K562 (cell line): ENCODE data around the gene DUS3L. TPM values are rescaled to one million over a fixed set of nuclear protein-coding genes. Genes with fewer than 3 reads are reported as not detected.

ENCODE experiments used
- ATAC-seq: fragments of 200-7000 bp; cut with Tn5 transposase; 3 replicates; pipeline ENCODE4 v1.9.1; 2020; ENCODE audit warnings: moderate library complexity
- BruUV-seq: library from RNA; stranded (reverse); fragments of 400-500 nt; replicated peaks from 2 replicates; lab custom pipeline; 2021; lab: Mats Ljungman, UMichigan
- CTCF ChIA-PET: fragments of 300-600 bp; formaldehyde crosslinking; extraction: SDS; loops from one replicate; lab custom pipeline; 2021; ENCODE audit warnings: low intra/inter-chr PET ratio; lab: Yijun Ruan, JAX
- POLR2A ChIA-PET: fragments of 300-600, 350-650 bp; sonication (Branson Sonifier 250); formaldehyde crosslinking; extraction: SDS; loops from one replicate; lab custom pipeline; 2021; ENCODE audit warnings: antibody characterized with exemption, inconsistent platforms; lab: Yijun Ruan, JAX
- DNase-seq, 4 experiments: peaks; one replicate each; pipeline versions ENCODE4 v3.0.0 to v3.0.0-alpha.2; 2011 to 2018; ENCODE audit warnings: low spot score in 3 of 4, mixed read lengths in 3 of 4; ENCODE audit errors: extremely low read depth in 1 of 4
- FAIRE-seq: peaks from 2 replicates; lab custom pipeline; 2011; peaks lifted over from hg19 to GRCh38; lab: Jason Lieb, UNC
- H2AFZ ChIP-seq: 2 replicates; pipeline ENCODE4 v1.6.0; 2011; ENCODE audit warnings: low read depth, low read length, control low read depth, inconsistent platforms
- H3K27ac ChIP-seq: fragments of 200-600 bp; 3 replicates; pipeline ENCODE4 v1.8.0; 2011; ENCODE audit warnings: low read depth, mild to moderate bottlenecking, control low read depth, inconsistent platforms, low read length, moderate library complexity, mixed read lengths; ENCODE audit errors: extremely low read depth
- H3K27me3 ChIP-seq, 2 experiments: fragments of 300-600 bp in 1 of 2; 2 replicates in 1 of 2; 3 replicates in 1 of 2; pipeline versions ENCODE4 v1.6.0 to v1.8.0; 2011; ENCODE audit warnings: inconsistent platforms in 2 of 2, low read length in 2 of 2, mild to moderate bottlenecking in 1 of 2, mixed read lengths in 1 of 2, moderate library complexity in 1 of 2; ENCODE audit not compliant: control insufficient read depth in 2 of 2, insufficient read depth in 2 of 2
- H3K36me3 ChIP-seq: fragments of 300-600 bp; 3 replicates; pipeline ENCODE4 v1.8.0; 2011; ENCODE audit warnings: mild to moderate bottlenecking, low read length, inconsistent platforms; ENCODE audit not compliant: control insufficient read depth, insufficient read depth
- H3K4me1 ChIP-seq, 2 experiments: fragments of 200-600 bp in 1 of 2; replicated peaks in 1 of 2; 2 replicates in 1 of 2; 3 replicates in 1 of 2; pipeline versions ENCODE4 v1.5.1 to v1.8.0; 2011; ENCODE audit warnings: inconsistent platforms in 2 of 2, low read length in 2 of 2, mild to moderate bottlenecking in 1 of 2, mixed read lengths in 1 of 2, moderate library complexity in 1 of 2; ENCODE audit not compliant: control insufficient read depth in 2 of 2, insufficient read depth in 2 of 2
- H3K4me2 ChIP-seq: 2 replicates; pipeline ENCODE4 v1.6.1; 2011; ENCODE audit warnings: low read length, control low read depth, inconsistent platforms, mixed read lengths; ENCODE audit not compliant: insufficient read depth
- H3K4me3 ChIP-seq: fragments of 200-600 bp; sonication (generic), shearing (Covaris generic); 2 replicates; pipeline ENCODE4 v1.5.1; 2016; ENCODE audit warnings: control low read depth, inconsistent platforms
- H3K79me2 ChIP-seq: fragments of 200-600 bp; 3 replicates; pipeline ENCODE4 v1.8.0; 2011; ENCODE audit warnings: low read length, inconsistent platforms; ENCODE audit not compliant: control insufficient read depth, insufficient read depth
- H3K9ac ChIP-seq, 2 experiments: 2 replicates each; pipeline versions ENCODE4 v1.6.0 to v1.6.1; 2011; ENCODE audit warnings: low read depth in 2 of 2, low read length in 2 of 2, control low read depth in 1 of 2, inconsistent platforms in 1 of 2, mild to moderate bottlenecking in 1 of 2, mixed read lengths in 1 of 2; ENCODE audit not compliant: insufficient read depth in 1 of 2
- H3K9me1 ChIP-seq: one replicate; pipeline ENCODE4 v1.6.0; 2011; ENCODE audit warnings: inconsistent platforms, mild to moderate bottlenecking, low read length, moderate library complexity; ENCODE audit not compliant: control insufficient read depth, insufficient read depth
- H3K9me3 ChIP-seq: replicated peaks from 2 replicates; pipeline ENCODE4 v1.5.1; 2011; ENCODE audit warnings: low read depth, low read length, inconsistent platforms; ENCODE audit not compliant: control insufficient read depth, insufficient read depth
- H4K20me1 ChIP-seq: replicated peaks from 2 replicates; pipeline ENCODE4 v1.6.1; 2011; ENCODE audit warnings: low read length, inconsistent platforms, mixed read lengths; ENCODE audit not compliant: control insufficient read depth, insufficient read depth
- CHD1 ChIP-seq: fragments of 200-600 bp; sonication (generic); IDR thresholded peaks from one replicate; pipeline ENCODE4 v1.6.1; 2012; ENCODE audit warnings: mild to moderate bottlenecking, moderate library complexity, low read length, inconsistent platforms
- EP300 ChIP-seq: IDR thresholded peaks from 2 replicates; pipeline ENCODE4 v1.6.1; 2012; ENCODE audit warnings: low read length, improper control_type of control experiment
- PHB2 ChIP-seq: fragments of 450-650 bp; IDR thresholded peaks from 2 replicates; pipeline ENCODE4 v1.6.1; 2017; ENCODE audit warnings: low read depth
- PHF21A ChIP-seq: fragments of 450-650 bp; IDR thresholded peaks from 2 replicates; pipeline ENCODE4 v1.6.1; 2017; ENCODE audit warnings: low read depth, borderline replicate concordance
- PHF8 ChIP-seq: fragments of 200-600 bp; sonication (generic); IDR thresholded peaks from 2 replicates; pipeline ENCODE4 v1.6.1; 2012; ENCODE audit warnings: mixed run types, mild to moderate bottlenecking, inconsistent platforms, low read length, moderate library complexity, borderline replicate concordance
- RBM22 ChIP-seq: fragments of 200-400 bp; formaldehyde crosslinking; IDR thresholded peaks from 2 replicates; pipeline ENCODE4 v1.6.1; 2018; ENCODE audit warnings: low read length, low read depth; ENCODE audit not compliant: poor library complexity, severe bottlenecking
- ZNF699 ChIP-seq: fragments of 250-450 bp; sonication (Bioruptor Pico); IDR thresholded peaks from 2 replicates; pipeline ENCODE4 v1.8.0; 2021; ENCODE audit warnings: mild to moderate bottlenecking, moderate library complexity; ENCODE audit not compliant: insufficient replicate concordance
- WGBS: fragments of 100-300 bp; shearing (Covaris generic); methylation state at CpG from one replicate; pipeline ENCODE4 v1.1.6; 2016; ENCODE audit warnings: low coverage, mixed read lengths; ENCODE audit not compliant: insufficient coverage; ENCODE audit errors: missing lambda C conversion rate; 5-methylcytosine and 5-hydroxymethylcytosine counted together
- in situ Hi-C: fragments of 300-500 bp; cut with MboI; formaldehyde crosslinking; loops from 4 replicates; pipeline ENCODE4 v1.15.0; 2018; ENCODE audit warnings: inconsistent platforms, mixed read lengths
- intact Hi-C: fragments of 100-400 bp; cut with micrococcal nuclease; formaldehyde crosslinking; loops from 2 replicates; pipeline ENCODE4 v1.14.2; 2022
- polyA plus RNA-seq, 8 experiments: library from polyadenylated mRNA; depleted of rRNA in 4 of 8; stranded (reverse) in 5 of 8; unstranded in 3 of 8; fragments of >200 nt; fragmentation: Nextera tagmentation in 2 of 8; fragmentation: Illumina TruSeq in 1 of 8; extraction: Ambion mirVana in 2 of 8; extraction: Trizol in 1 of 8; gene quantifications; 2 replicates each; pipeline versions ENCODE4 v1.2.1 to v1.2.3, GENCODE V29; 2011 to 2014; ENCODE audit warnings: inconsistent platforms in 1 of 8, missing spikeins in 1 of 8
- total RNA-seq, 7 experiments: library from RNA; depleted of rRNA in 6 of 7; stranded (reverse); fragments of >200 nt in 6 of 7; fragmentation: Illumina TruSeq in 2 of 7; extraction: Trizol in 2 of 7; gene quantifications; 2 replicates each; pipeline versions ENCODE4 v1.2.1 to v1.2.3, GENCODE V29; 2011 to 2021; ENCODE audit warnings: low replicate concordance in 1 of 7
- TF ChIP-seq, protein P1 (sequence below), 2 experiments: fragments of 250-450 bp in 1 of 2; fragments of 450-650 bp in 1 of 2; sonication (Bioruptor Pico) in 1 of 2; IDR thresholded peaks; 2 replicates each; pipeline versions ENCODE4 v1.6.1 to v1.8.0; 2016 to 2021; ENCODE audit warnings: mild to moderate bottlenecking in 2 of 2, moderate library complexity in 2 of 2, missing compliant biosample characterization in 1 of 2, missing genetic modification characterization in 1 of 2

DUS3L gene
- total and polyA plus RNA-seq, 9 of the 15 experiments (the other 6 are each of a cell fraction or from before 2014, with no cell fraction given): 1.7 to 102 (median 77.5) TPM

- in situ Hi-C loops: loop anchor here (5.0 kb wide), 2 partner anchors 88 to 218 kb away; no protein-coding TSS in a partner anchor
- FAIRE-seq (no peak), ATAC-seq (peak; percentile 62), DNase-seq (peak; percentile 72 to 91 (median 86))
- ChIA-PET CTCF (interaction anchor here (0.6 to 4.2 kb wide), 6 partner anchors 18 to 217 kb away, joined by 3 to 48 read pairs (median 12); no protein-coding TSS in a partner anchor), POLR2A (interaction anchor here (0.6 to 1.6 kb wide), 11 partner anchors 9 to 113 kb away, joined by 3 to 8 read pairs (median 3); partner anchors contain the start of genes CATSPERD, DUS3L, LONP1 and NDUFA11)
- no peaks in the 10 kb centered on the region for H3K9me1 ChIP-seq
- WGBS: 0% methylated on average over 20 of the region's 107 CpGs
- H3K9ac ChIP-seq: peak within 1 kb of the TSS; percentile 13 to 83; a peak in 3 of 4 replicates
- peak within 1 kb of the TSS; percentile 81 for H2AFZ ChIP-seq
- intact Hi-C loops: loop anchor here (1.0 to 10.0 kb wide), 4 partner anchors 18 to 218 kb away; no protein-coding TSS in a partner anchor
- peaks cover 25 to 68% of the 10 kb centered on the region in 2 experiments for H3K4me1 ChIP-seq
- H3K4me3 ChIP-seq: peak within 1 kb of the TSS; percentile 33
- no peak within 1 kb of the TSS for H3K27ac ChIP-seq
- no peaks in the 10 kb centered on the region for H3K79me2 ChIP-seq
- BruUV-seq: no TSS peak
- H3K4me2 ChIP-seq: peak within 1 kb of the TSS; percentile 45
- H3K9me3 ChIP-seq: no peaks in the 10 kb centered on the region
- no peaks in the 10 kb centered on the region for H3K27me3 ChIP-seq
- no peaks in the 10 kb centered on the region for H4K20me1 ChIP-seq
- no peaks in the 10 kb centered on the region for H3K36me3 ChIP-seq
- TF ChIP-seq PHF8 (peak; percentile 35; the same call in 1 of the 2 replicates), ZNF699 (CRISPR knock-in tag) (no peak), EP300 (no peak), RBM22 (no peak), CHD1 (no peak), PHF21A (no peak), PHB2 (no peak)
- TF ChIP-seq, protein P1, sequence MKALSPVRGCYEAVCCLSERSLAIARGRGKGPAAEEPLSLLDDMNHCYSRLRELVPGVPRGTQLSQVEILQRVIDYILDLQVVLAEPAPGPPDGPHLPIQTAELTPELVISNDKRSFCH (CRISPR knock-in tag; IDR thresholded peaks at IDR 0.05): no peak
- TF ChIP-seq, protein P1 (tag; IDR thresholded peaks at IDR 0.05): no peak
Observed at GRCh38 chr19:5804516-5805461, 13.8 kb upstream of the DUS3L start, which contains the start of gene NRTN. Gene NRTN (plus strand): TSS chr19:5805067. CDS start chr19:5824166, 19,099 bp downstream.
